Keratinocyte (primary cell): ENCODE measurements around the gene FRS2. TPM values are rescaled to one million over a fixed set of nuclear protein-coding genes. Genes with fewer than 3 reads are reported as not detected.

ENCODE experiments used
- DNase-seq: peaks from one replicate; pipeline ENCODE4 v3.0.0-alpha.2; 2011; ENCODE audit warnings: low read depth, missing footprints, low spot score
- FAIRE-seq: peaks from 2 replicates; lab custom pipeline; 2011; peaks lifted over from hg19 to GRCh38; lab: Jason Lieb, UNC
- H2AFZ ChIP-seq: 2 replicates; pipeline ENCODE4 v1.6.0; 2012; ENCODE audit warnings: low read length, control low read depth, inconsistent platforms; ENCODE audit not compliant: control insufficient read depth
- H3K27ac ChIP-seq: 2 replicates; pipeline ENCODE4 v1.5.1; 2011; ENCODE audit warnings: low read length; ENCODE audit not compliant: control insufficient read depth, insufficient read depth
- H3K27me3 ChIP-seq: 3 replicates; pipeline ENCODE4 v1.6.0; 2011; ENCODE audit warnings: low read length; ENCODE audit not compliant: control insufficient read depth, insufficient read depth; ENCODE audit errors: extremely low read depth
- H3K36me3 ChIP-seq, 2 experiments: 2 replicates in 1 of 2; 3 replicates in 1 of 2; pipeline ENCODE4 v1.5.1; 2011; ENCODE audit warnings: low read length in 2 of 2, mild to moderate bottlenecking in 1 of 2; ENCODE audit not compliant: control insufficient read depth in 2 of 2, insufficient read depth in 2 of 2; ENCODE audit errors: extremely low read depth in 1 of 2
- H3K4me1 ChIP-seq: 3 replicates; pipeline ENCODE4 v1.5.1; 2011; ENCODE audit warnings: low read length; ENCODE audit not compliant: control insufficient read depth, insufficient read depth; ENCODE audit errors: extremely low read depth
- H3K4me2 ChIP-seq: 3 replicates; pipeline ENCODE4 v1.6.0; 2011; ENCODE audit warnings: low read depth, low read length; ENCODE audit not compliant: control insufficient read depth, insufficient read depth; ENCODE audit errors: extremely low read depth
- H3K4me3 ChIP-seq, 3 experiments: fragments of 200-600 bp in 1 of 3; sonication (generic) in 1 of 3; 2 replicates in 2 of 3; 3 replicates in 1 of 3; pipeline ENCODE4 v1.5.1; 2011 to 2016; ENCODE audit warnings: low read length in 3 of 3, mild to moderate bottlenecking in 3 of 3, control low read depth in 2 of 3, inconsistent platforms in 1 of 3, low read depth in 1 of 3, mixed read lengths in 1 of 3, mixed run types in 1 of 3, moderate library complexity in 1 of 3; ENCODE audit not compliant: control insufficient read depth in 2 of 3, insufficient read depth in 2 of 3; ENCODE audit errors: extremely low read depth in 1 of 3
- H3K79me2 ChIP-seq: 2 replicates; pipeline ENCODE4 v1.6.0; 2012; ENCODE audit warnings: low read length; ENCODE audit not compliant: control insufficient read depth, insufficient read depth
- H3K9ac ChIP-seq: 3 replicates; pipeline ENCODE4 v1.6.0; 2011; ENCODE audit warnings: low read length; ENCODE audit not compliant: control insufficient read depth, insufficient read depth; ENCODE audit errors: extremely low read depth
- H3K9me1 ChIP-seq: 3 replicates; pipeline ENCODE4 v1.6.0; 2011; ENCODE audit warnings: low read length; ENCODE audit not compliant: control insufficient read depth, insufficient read depth; ENCODE audit errors: extremely low read depth
- H3K9me3 ChIP-seq: 2 replicates; pipeline ENCODE4 v1.5.1; 2012; ENCODE audit warnings: low read depth, low read length; ENCODE audit not compliant: control insufficient read depth
- H4K20me1 ChIP-seq: 3 replicates; pipeline ENCODE4 v1.6.0; 2011; ENCODE audit warnings: low read length; ENCODE audit not compliant: control insufficient read depth, insufficient read depth; ENCODE audit errors: extremely low read depth
- EZH2 ChIP-seq: IDR thresholded peaks from one replicate; pipeline ENCODE4 v1.6.1; 2012; ENCODE audit warnings: inconsistent platforms, mild to moderate bottlenecking, low read length, moderate library complexity
- dilution Hi-C: fragments of 300-500 bp; cut with MboI; formaldehyde crosslinking; loops from one replicate; pipeline ENCODE4 v1.7.0; 2020; ENCODE audit warnings: low sequenced_read_pairs; ENCODE audit not compliant: extremely low pct_ligation_motif_present
- polyA plus RNA-seq, 5 experiments: library from polyadenylated mRNA; depleted of rRNA in 3 of 5; stranded (reverse) in 3 of 5; stranded (forward) in 1 of 5; unstranded in 1 of 5; fragments of >200 nt; gene quantifications; 1 replicate in 1 of 5; 2 replicates in 3 of 5; 3 replicates in 1 of 5; pipeline versions ENCODE4 v1.2.1 to v1.2.3, GENCODE V29; 2011 to 2012; ENCODE audit warnings: missing spikeins in 2 of 5, low read depth in 1 of 5, low replicate concordance in 1 of 5
- TF ChIP-seq, protein P1 (sequence below), 3 experiments: IDR thresholded peaks in 1 of 3; conservative IDR thresholded peaks in 1 of 3; optimal IDR thresholded peaks in 1 of 3; 2 replicates in 2 of 3; 3 replicates in 1 of 3; pipeline versions ENCODE3 to v1.5.1; 2011; ENCODE audit warnings: low read length in 3 of 3, mild to moderate bottlenecking in 3 of 3, moderate library complexity in 2 of 3, control low read depth in 1 of 3, inconsistent platforms in 1 of 3; ENCODE audit not compliant: insufficient read depth in 2 of 3; ENCODE audit errors: extremely low read depth in 1 of 3

Gene FRS2
- polyA plus RNA-seq, 1 donor (not counting 4 experiments of a cell fraction or from before 2014, with no cell fraction given), result 28.6 TPM

DNA sequence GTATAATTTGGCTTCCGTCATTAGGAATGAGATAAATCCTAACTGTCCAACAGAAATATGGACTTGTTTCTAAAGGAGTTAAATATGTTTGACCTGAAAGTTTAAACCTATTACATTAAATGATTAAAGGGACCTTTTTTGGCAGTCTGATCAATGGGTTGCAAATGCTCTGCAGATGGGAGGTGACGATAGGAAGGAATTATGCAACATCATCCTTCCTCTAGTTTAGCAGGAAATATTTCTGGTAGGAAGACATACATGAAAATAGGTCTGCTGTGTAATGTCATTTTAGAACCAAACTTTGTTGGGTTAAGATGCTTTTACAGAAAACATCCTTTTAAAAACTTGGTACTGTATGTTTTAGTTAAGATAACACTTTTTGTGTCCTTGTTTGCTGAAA, 137.9 kb downstream of the FRS2 start:
- no peaks in the 10 kb centered on the region for H3K4me1 ChIP-seq
- H3K9me3 ChIP-seq, result no peaks in the 10 kb centered on the region
- DNase-seq (no peak), FAIRE-seq (no peak)
- H3K27me3 ChIP-seq, result no peaks in the 10 kb centered on the region
- dilution Hi-C loops, result no loop called here
- no peak overlapping the region for H3K4me3 ChIP-seq
- no peak overlapping the region for H3K9ac ChIP-seq
- H2AFZ ChIP-seq, result no peak overlapping the region
- TF ChIP-seq, protein P1, sequence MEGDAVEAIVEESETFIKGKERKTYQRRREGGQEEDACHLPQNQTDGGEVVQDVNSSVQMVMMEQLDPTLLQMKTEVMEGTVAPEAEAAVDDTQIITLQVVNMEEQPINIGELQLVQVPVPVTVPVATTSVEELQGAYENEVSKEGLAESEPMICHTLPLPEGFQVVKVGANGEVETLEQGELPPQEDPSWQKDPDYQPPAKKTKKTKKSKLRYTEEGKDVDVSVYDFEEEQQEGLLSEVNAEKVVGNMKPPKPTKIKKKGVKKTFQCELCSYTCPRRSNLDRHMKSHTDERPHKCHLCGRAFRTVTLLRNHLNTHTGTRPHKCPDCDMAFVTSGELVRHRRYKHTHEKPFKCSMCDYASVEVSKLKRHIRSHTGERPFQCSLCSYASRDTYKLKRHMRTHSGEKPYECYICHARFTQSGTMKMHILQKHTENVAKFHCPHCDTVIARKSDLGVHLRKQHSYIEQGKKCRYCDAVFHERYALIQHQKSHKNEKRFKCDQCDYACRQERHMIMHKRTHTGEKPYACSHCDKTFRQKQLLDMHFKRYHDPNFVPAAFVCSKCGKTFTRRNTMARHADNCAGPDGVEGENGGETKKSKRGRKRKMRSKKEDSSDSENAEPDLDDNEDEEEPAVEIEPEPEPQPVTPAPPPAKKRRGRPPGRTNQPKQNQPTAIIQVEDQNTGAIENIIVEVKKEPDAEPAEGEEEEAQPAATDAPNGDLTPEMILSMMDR (optimal IDR thresholded peaks at IDR 0.05 in 1 of 3, IDR thresholded peaks at IDR 0.05 in 1 of 3, conservative IDR thresholded peaks at IDR 0.05 in 1 of 3; ENCODE audit: extremely low read depth in 1 of 3, insufficient read depth in 2 of 3, low read length in 3 of 3), result no peak
- no peak for TF ChIP-seq EZH2
- no peaks in the 10 kb centered on the region for H3K79me2 ChIP-seq
- no peaks in the 10 kb centered on the region for H4K20me1 ChIP-seq
- no peak overlapping the region for H3K27ac ChIP-seq
- no peaks in the 10 kb centered on the region for H3K9me1 ChIP-seq
- H3K4me2 ChIP-seq, result no peak overlapping the region
- H3K36me3 ChIP-seq, result no peaks in the 10 kb centered on the region

DNA sequence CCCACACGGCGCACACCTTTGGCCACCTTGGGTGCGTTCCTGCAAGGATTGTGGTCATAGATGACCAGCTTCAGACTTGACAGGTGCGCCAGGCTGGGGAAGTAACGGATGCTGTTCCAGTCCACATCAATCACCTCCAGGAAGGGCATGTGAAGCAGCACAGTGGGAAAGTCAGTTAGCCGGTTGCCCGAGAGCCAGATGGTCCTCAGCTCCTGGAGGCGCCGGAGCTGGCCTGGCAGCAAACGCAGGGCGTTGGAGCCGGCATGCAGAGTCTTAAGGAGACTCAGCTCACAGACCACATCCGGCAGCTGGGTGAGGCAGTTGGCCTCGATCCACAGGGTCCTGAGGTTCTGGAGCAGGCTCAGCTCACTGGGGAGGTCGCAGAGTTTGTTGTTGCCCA, 139.9 kb downstream of the FRS2 start:
- no peak overlapping the region for H3K27ac ChIP-seq
- FAIRE-seq (no peak), DNase-seq (no peak)
- no peaks in the 10 kb centered on the region for H3K9me1 ChIP-seq
- H4K20me1 ChIP-seq, result no peaks in the 10 kb centered on the region
- no peak overlapping the region for H3K4me3 ChIP-seq
- H3K4me2 ChIP-seq, result no peak overlapping the region
- dilution Hi-C loops, result no loop called here
- no peaks in the 10 kb centered on the region for H3K79me2 ChIP-seq
- no peak for TF ChIP-seq EZH2
- TF ChIP-seq, protein P1 (optimal IDR thresholded peaks at IDR 0.05 in 1 of 3, IDR thresholded peaks at IDR 0.05 in 1 of 3, conservative IDR thresholded peaks at IDR 0.05 in 1 of 3; ENCODE audit: extremely low read depth in 1 of 3, insufficient read depth in 2 of 3, low read length in 3 of 3), result no peak
- H3K36me3 ChIP-seq, result no peaks in the 10 kb centered on the region
- no peaks in the 10 kb centered on the region for H3K9me3 ChIP-seq
- H3K27me3 ChIP-seq, result no peaks in the 10 kb centered on the region
- H2AFZ ChIP-seq, result no peak overlapping the region
- no peak overlapping the region for H3K9ac ChIP-seq
- no peaks in the 10 kb centered on the region for H3K4me1 ChIP-seq
